Measurements from ENCODE around the gene UBE2C.

- no peak for TF ChIP-seq POLR2A (IDR thresholded peaks at IDR 0.05; ENCODE audit: low read length)
- no peak for TF ChIP-seq GATA1 (IDR thresholded peaks at IDR 0.05; ENCODE audit: low read depth, low read length)
Observed at GRCh38 chr20:45852326-45852725, 39.9 kb downstream of the UBE2C start.
